Measurements from ENCODE around the gene EFCAB7.

- no peak for TF ChIP-seq CTCF (IDR thresholded peaks at IDR 0.05)
- TF ChIP-seq EZH2phosphoT487 (IDR thresholded peaks at IDR 0.05): no peak
- TF ChIP-seq EZH2 (IDR thresholded peaks at IDR 0.05): no peak
Measured at GRCh38 chr1:63590166-63590560, 66.8 kb downstream of the EFCAB7 start.
